ENCODE results near the gene SLC25A36.

Gene SLC25A36

DNA sequence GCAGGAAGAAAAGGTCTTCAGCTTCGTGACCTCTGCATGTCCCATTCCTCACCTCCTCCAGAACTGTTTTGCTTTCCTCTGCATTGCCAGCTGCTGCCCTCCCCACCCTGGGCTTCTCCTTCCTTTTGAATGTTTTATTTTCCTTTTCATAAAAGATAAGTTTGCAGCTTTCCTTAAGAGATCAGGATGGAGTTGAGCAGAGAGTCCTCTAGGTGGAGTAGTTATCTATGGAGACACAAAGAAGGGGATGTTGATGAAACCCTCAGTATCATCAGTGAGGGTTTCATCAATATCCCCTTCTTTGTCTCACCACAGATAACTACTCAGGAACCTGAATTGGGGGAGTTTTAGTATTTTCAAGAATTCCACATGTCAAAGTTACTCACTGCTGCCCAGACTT is 19.0 kb upstream of the SLC25A36 start:
- H3K4me3 ChIP-seq (ENCODE audit: low read depth, low read length, poor library complexity, severe bottlenecking): no peak overlapping the region
- no peaks in the 10 kb centered on the region for H3K9me3 ChIP-seq (ENCODE audit: low read length)
- no peaks in the 10 kb centered on the region for H3K9me2 ChIP-seq (ENCODE audit: low read depth, low read length)
- H3K4me2 ChIP-seq (ENCODE audit: low read length): no peak overlapping the region
- H3K36me3 ChIP-seq (ENCODE audit: insufficient read depth, low read length): no peaks in the 10 kb centered on the region
- no peaks in the 10 kb centered on the region for H3F3A ChIP-seq (ENCODE audit: insufficient read depth, low read length)
- TF ChIP-seq EZH2 (IDR thresholded peaks at IDR 0.05; ENCODE audit: borderline replicate concordance, low read length): no peak
- TF ChIP-seq CTCF (IDR thresholded peaks at IDR 0.05; ENCODE audit: low read length): peak; percentile 74
- H3K27ac ChIP-seq (ENCODE audit: low read depth, low read length, poor library complexity, severe bottlenecking): no peak overlapping the region
- no peaks in the 10 kb centered on the region for H3K27me3 ChIP-seq (ENCODE audit: insufficient read depth, low read length)
- no peaks in the 10 kb centered on the region for H3K79me2 ChIP-seq (ENCODE audit: insufficient read depth, low read length)
- H3K4me1 ChIP-seq (ENCODE audit: insufficient read depth, low read length, severe bottlenecking): no peaks in the 10 kb centered on the region
- no peak overlapping the region for H2AFZ ChIP-seq (ENCODE audit: low read length)
- H3K9ac ChIP-seq (ENCODE audit: low read length): no peak overlapping the region
- no peaks in the 10 kb centered on the region for H4K20me1 ChIP-seq (ENCODE audit: insufficient read depth, low read length)

DNA sequence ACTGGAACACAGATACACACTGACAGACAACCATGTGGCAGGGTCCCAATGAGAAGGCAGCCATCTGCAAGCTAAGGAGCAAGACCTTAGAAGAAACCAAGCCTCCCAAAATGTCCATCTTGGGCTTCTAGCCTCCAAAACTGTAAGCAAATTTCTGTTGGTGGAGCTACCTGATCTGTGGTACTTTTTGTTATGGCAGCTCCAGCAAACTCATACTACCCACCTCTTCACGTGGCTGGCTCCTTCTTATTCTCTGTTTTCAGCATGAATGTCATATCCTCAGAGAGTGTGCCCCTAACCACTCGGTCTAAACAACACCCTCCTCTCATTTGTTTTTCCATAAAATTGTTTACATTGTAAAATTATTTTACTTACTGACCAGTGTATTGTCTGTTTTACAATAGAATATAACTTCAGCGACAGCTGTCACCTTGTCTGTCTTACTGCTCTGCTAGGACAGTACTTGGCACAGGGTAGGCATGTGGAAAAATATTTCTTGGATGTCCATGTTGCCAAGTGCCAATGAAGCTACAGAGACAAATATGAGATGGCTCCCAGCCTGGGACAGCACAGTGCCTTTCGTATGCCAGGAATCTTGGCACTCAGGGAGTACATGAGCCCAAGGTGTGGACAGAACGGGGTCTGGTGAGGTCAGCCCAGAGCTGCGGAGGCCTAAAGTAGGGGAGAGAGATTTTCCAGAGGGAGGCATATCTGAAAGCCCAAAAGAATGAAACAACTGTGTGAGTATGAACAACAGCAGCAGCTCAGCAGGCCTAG is 17.4 kb upstream of the SLC25A36 start:
- TF ChIP-seq CTCF (IDR thresholded peaks at IDR 0.05; ENCODE audit: low read length) (no peak), EZH2 (IDR thresholded peaks at IDR 0.05; ENCODE audit: borderline replicate concordance, low read length) (no peak)
- H3K4me1 ChIP-seq (ENCODE audit: insufficient read depth, low read length, severe bottlenecking): no peaks in the 10 kb centered on the region
- H3K9me3 ChIP-seq (ENCODE audit: low read length): no peaks in the 10 kb centered on the region
- H3K27ac ChIP-seq (ENCODE audit: low read depth, low read length, poor library complexity, severe bottlenecking): no peak overlapping the region
- H3K4me2 ChIP-seq (ENCODE audit: low read length): no peak overlapping the region
- no peak overlapping the region for H2AFZ ChIP-seq (ENCODE audit: low read length)
- no peaks in the 10 kb centered on the region for H3K36me3 ChIP-seq (ENCODE audit: insufficient read depth, low read length)
- no peaks in the 10 kb centered on the region for H3K79me2 ChIP-seq (ENCODE audit: insufficient read depth, low read length)
- H3F3A ChIP-seq (ENCODE audit: insufficient read depth, low read length): no peaks in the 10 kb centered on the region
- H3K4me3 ChIP-seq (ENCODE audit: low read depth, low read length, poor library complexity, severe bottlenecking): no peak overlapping the region
- no peaks in the 10 kb centered on the region for H3K27me3 ChIP-seq (ENCODE audit: insufficient read depth, low read length)
- H3K9me2 ChIP-seq (ENCODE audit: low read depth, low read length): no peaks in the 10 kb centered on the region
- no peaks in the 10 kb centered on the region for H4K20me1 ChIP-seq (ENCODE audit: insufficient read depth, low read length)
- no peak overlapping the region for H3K9ac ChIP-seq (ENCODE audit: low read length)

GRCh38 chr3:140927279-140928069 is 14.2 kb upstream of the SLC25A36 start:
- no peaks in the 10 kb centered on the region for H3K36me3 ChIP-seq (ENCODE audit: insufficient read depth, low read length)
- H2AFZ ChIP-seq (ENCODE audit: low read length): no peak overlapping the region
- no peak overlapping the region for H3K27ac ChIP-seq (ENCODE audit: low read depth, low read length, poor library complexity, severe bottlenecking)
- H3K4me2 ChIP-seq (ENCODE audit: low read length): no peak overlapping the region
- TF ChIP-seq EZH2 (IDR thresholded peaks at IDR 0.05; ENCODE audit: borderline replicate concordance, low read length): no peak
- no peak for TF ChIP-seq CTCF (IDR thresholded peaks at IDR 0.05; ENCODE audit: low read length)
- H3K9ac ChIP-seq (ENCODE audit: low read length): no peak overlapping the region
- no peaks in the 10 kb centered on the region for H3K27me3 ChIP-seq (ENCODE audit: insufficient read depth, low read length)
- H3K79me2 ChIP-seq (ENCODE audit: insufficient read depth, low read length): no peaks in the 10 kb centered on the region
- no peak overlapping the region for H3K4me3 ChIP-seq (ENCODE audit: low read depth, low read length, poor library complexity, severe bottlenecking)
- no peaks in the 10 kb centered on the region for H3K9me2 ChIP-seq (ENCODE audit: low read depth, low read length)
- no peaks in the 10 kb centered on the region for H3K4me1 ChIP-seq (ENCODE audit: insufficient read depth, low read length, severe bottlenecking)
- H3F3A ChIP-seq (ENCODE audit: insufficient read depth, low read length): no peaks in the 10 kb centered on the region
- no peaks in the 10 kb centered on the region for H3K9me3 ChIP-seq (ENCODE audit: low read length)
- no peaks in the 10 kb centered on the region for H4K20me1 ChIP-seq (ENCODE audit: insufficient read depth, low read length)

Measured in OCI-LY1 (cell line).